GM12878 (cell line): Measurements from ENCODE around the gene PDE7B. TPM values are rescaled to one million over a fixed set of nuclear protein-coding genes. Genes with fewer than 3 reads are reported as not detected.

ENCODE experiments used
- ATAC-seq: fragments of 200-7000 bp; cut with Tn5 transposase; 3 replicates; pipeline ENCODE4 v1.9.1; 2020; ENCODE audit warnings: mild to moderate bottlenecking, moderate library complexity
- BruUV-seq: library from RNA; stranded (reverse); fragments of 400-500 nt; replicated peaks from 2 replicates; lab custom pipeline; 2021; lab: Mats Ljungman, UMichigan
- CTCF ChIA-PET: fragments of 300-600 bp; sonication (Branson Sonifier 250); formaldehyde crosslinking; extraction: SDS; loops from one replicate; lab custom pipeline; 2021; ENCODE audit warnings: inconsistent platforms; lab: Yijun Ruan, JAX
- POLR2A ChIA-PET: fragments of 350-600 bp; formaldehyde crosslinking; extraction: SDS; loops from one replicate; lab custom pipeline; 2021; ENCODE audit warnings: inconsistent platforms; lab: Charles Lee
- RAD21 ChIA-PET: fragments of 300-600 bp; sonication (Branson Sonifier 250); formaldehyde crosslinking; loops from one replicate; lab custom pipeline; 2023; ENCODE audit warnings: antibody characterized with exemption; ENCODE audit not compliant: unreplicated experiment; lab: Charles Lee
- SMC1A ChIA-PET: fragments of 300-600 bp; sonication (Branson Sonifier 250); formaldehyde crosslinking; loops from one replicate; lab custom pipeline; 2023; ENCODE audit not compliant: unreplicated experiment, uncharacterized antibody; lab: Charles Lee
- DNase-seq: peaks from one replicate; pipeline ENCODE4 v3.0.0-alpha.2; 2011; ENCODE audit warnings: low read depth, low spot score
- FAIRE-seq: peaks from 3 replicates; lab custom pipeline; 2011; peaks lifted over from hg19 to GRCh38; lab: Jason Lieb, UNC
- H2AFZ ChIP-seq: 2 replicates; pipeline ENCODE4 v1.6.0; 2011; ENCODE audit warnings: low read depth, low read length, control low read depth; ENCODE audit not compliant: control insufficient read depth
- H3K27ac ChIP-seq: 2 replicates; pipeline ENCODE4 v1.5.1; 2011; ENCODE audit warnings: control low read depth; ENCODE audit not compliant: control insufficient read depth, insufficient read depth
- H3K27me3 ChIP-seq, 2 experiments: replicated peaks in 1 of 2; 2 replicates each; pipeline versions ENCODE4 v1.6.0 to v1.6.1; 2011; ENCODE audit warnings: low read length in 1 of 2; ENCODE audit not compliant: control insufficient read depth in 2 of 2, insufficient read depth in 2 of 2
- H3K36me3 ChIP-seq, 2 experiments: 2 replicates each; pipeline ENCODE4 v1.5.1; 2011; ENCODE audit warnings: low read length in 1 of 2; ENCODE audit not compliant: control insufficient read depth in 2 of 2, insufficient read depth in 2 of 2
- H3K4me1 ChIP-seq: 2 replicates; pipeline ENCODE4 v1.6.1; 2011; ENCODE audit warnings: mild to moderate bottlenecking, low read length, moderate library complexity, mixed read lengths; ENCODE audit not compliant: control insufficient read depth, insufficient read depth
- H3K4me2 ChIP-seq: 2 replicates; pipeline ENCODE4 v1.6.0; 2011; ENCODE audit warnings: control low read depth; ENCODE audit not compliant: control insufficient read depth, insufficient read depth
- H3K4me3 ChIP-seq: fragments of 200-600 bp; sonication (generic); 2 replicates; pipeline ENCODE4 v1.5.1; 2016
- H3K79me2 ChIP-seq: 2 replicates; pipeline ENCODE4 v1.6.0; 2011; ENCODE audit warnings: low read length; ENCODE audit not compliant: control insufficient read depth, insufficient read depth
- H3K9ac ChIP-seq: 2 replicates; pipeline ENCODE4 v1.8.0; 2011; ENCODE audit warnings: low read length, control low read depth, mixed read lengths; ENCODE audit not compliant: control insufficient read depth, insufficient read depth
- H3K9me3 ChIP-seq: replicated peaks from 3 replicates; pipeline ENCODE4 v1.5.1; 2011; ENCODE audit warnings: mild to moderate bottlenecking, low read length; ENCODE audit not compliant: control insufficient read depth, insufficient read depth
- H4K20me1 ChIP-seq: 2 replicates; pipeline ENCODE4 v1.6.0; 2011; ENCODE audit not compliant: control insufficient read depth, insufficient read depth
- BACH1 ChIP-seq: fragments of 450-650 bp; IDR thresholded peaks from 2 replicates; pipeline ENCODE4 v1.6.1; 2017; ENCODE audit warnings: mild to moderate bottlenecking, borderline replicate concordance
- BHLHE40 ChIP-seq, 2 experiments: fragments of 450-650 bp in 1 of 2; IDR thresholded peaks; 2 replicates each; pipeline ENCODE4 v1.6.1; 2011 to 2017; ENCODE audit warnings: low read depth in 2 of 2, borderline replicate concordance in 1 of 2, improper control_type of control experiment in 1 of 2, low read length in 1 of 2, mild to moderate bottlenecking in 1 of 2
- BRCA1 ChIP-seq: IDR thresholded peaks from 2 replicates; pipeline ENCODE4 v1.6.1; 2011; ENCODE audit warnings: low read depth, low read length, improper control_type of control experiment
- CBFB ChIP-seq: IDR thresholded peaks from 2 replicates; pipeline ENCODE4 v1.6.1; 2016; ENCODE audit warnings: antibody characterized with exemption, low read depth
- CTCF ChIP-seq, 3 experiments: IDR thresholded peaks in 2 of 3; conservative IDR thresholded peaks in 1 of 3; 2 replicates each; pipeline ENCODE4 v1.5.1; 2011; ENCODE audit warnings: low read depth in 3 of 3, low read length in 3 of 3, mild to moderate bottlenecking in 3 of 3, control low read depth in 2 of 3, moderate library complexity in 2 of 3, inconsistent platforms in 1 of 3, mixed read lengths in 1 of 3; ENCODE audit not compliant: control insufficient read depth in 2 of 3, insufficient read depth in 1 of 3; ENCODE audit errors: extremely low read depth in 1 of 3
- ELK1 ChIP-seq: IDR thresholded peaks from 2 replicates; pipeline ENCODE4 v1.6.1; 2012; ENCODE audit warnings: low read depth, low read length, improper control_type of control experiment
- HSF1 ChIP-seq: fragments of 150-350 bp; IDR thresholded peaks from 2 replicates; pipeline ENCODE4 v1.6.1; 2014; ENCODE audit warnings: mild to moderate bottlenecking, low read depth, low read length
- IRF4 ChIP-seq: IDR thresholded peaks from 2 replicates; pipeline ENCODE4 v1.6.1; 2011; ENCODE audit warnings: low read depth, low read length
- IRF5 ChIP-seq: fragments of 450-650 bp; IDR thresholded peaks from 2 replicates; pipeline ENCODE4 v1.6.1; 2017; ENCODE audit warnings: borderline replicate concordance
- JUND ChIP-seq: IDR thresholded peaks from 2 replicates; pipeline ENCODE4 v1.6.1; 2012; ENCODE audit warnings: low read depth, mild to moderate bottlenecking, low read length, improper control_type of control experiment, moderate library complexity
- MTA3 ChIP-seq: IDR thresholded peaks from 2 replicates; pipeline ENCODE4 v1.6.1; 2012; ENCODE audit warnings: low read length, inconsistent platforms, borderline replicate concordance
- NR2C2 ChIP-seq: IDR thresholded peaks from 2 replicates; pipeline ENCODE4 v1.6.1; 2011; ENCODE audit warnings: borderline replicate concordance, low read depth; ENCODE audit not compliant: control insufficient read depth, insufficient read length
- NR2F1 ChIP-seq: fragments of 450-650 bp; conservative IDR thresholded peaks from 2 replicates; pipeline ENCODE4 v1.6.1; 2017; ENCODE audit warnings: mild to moderate bottlenecking
- NRF1 ChIP-seq: conservative IDR thresholded peaks from 2 replicates; pipeline ENCODE4 v1.6.1; 2011; ENCODE audit warnings: mild to moderate bottlenecking, low read depth, low read length, improper control_type of control experiment
- RFX5 ChIP-seq: IDR thresholded peaks from 2 replicates; pipeline ENCODE4 v1.6.1; 2011; ENCODE audit warnings: low read depth, low read length, improper control_type of control experiment
- SUPT20H ChIP-seq: IDR thresholded peaks from 2 replicates; pipeline ENCODE4 v1.6.1; 2011; ENCODE audit warnings: low read depth, mild to moderate bottlenecking, low read length, moderate library complexity, borderline replicate concordance; ENCODE audit not compliant: control insufficient read depth
- ZZZ3 ChIP-seq: IDR thresholded peaks from 2 replicates; pipeline ENCODE4 v1.6.1; 2011; ENCODE audit warnings: low read depth; ENCODE audit not compliant: control insufficient read depth, insufficient read length
- WGBS: methylation state at CpG from one replicate; pipeline ENCODE4 v1.1.6; 2016; ENCODE audit warnings: low lambda C conversion rate; ENCODE audit not compliant: insufficient replicate concordance, insufficient coverage; ENCODE audit errors: missing lambda C conversion rate; 5-methylcytosine and 5-hydroxymethylcytosine counted together
- in situ Hi-C: fragments of 300-500 bp; cut with MboI; formaldehyde crosslinking; loops from 9 replicates; pipeline ENCODE4 v1.14.3; 2018; ENCODE audit warnings: mixed read lengths
- intact Hi-C: fragments of 100-400 bp; cut with micrococcal nuclease; formaldehyde crosslinking; loops from one replicate; pipeline ENCODE4 v1.14.2; 2022; ENCODE audit not compliant: unreplicated experiment
- polyA plus RNA-seq, 11 experiments: library from polyadenylated mRNA; depleted of rRNA in 4 of 11; unstranded in 6 of 11; stranded (reverse) in 5 of 11; fragments of >200 nt; fragmentation: Nextera tagmentation in 4 of 11; fragmentation: Illumina TruSeq in 1 of 11; extraction: Ambion mirVana in 4 of 11; extraction: Trizol in 1 of 11; gene quantifications; 1 replicate in 1 of 11; 2 replicates in 10 of 11; pipeline versions ENCODE4 v1.2.1 to v1.2.3, GENCODE V29; 2011 to 2016; ENCODE audit warnings: inconsistent platforms in 2 of 11, missing spikeins in 2 of 11, low read depth in 1 of 11
- total RNA-seq, 4 experiments: library from RNA; depleted of rRNA in 3 of 4; stranded (reverse); fragments of >200 nt in 3 of 4; fragmentation: Illumina TruSeq in 1 of 4; extraction: Trizol in 1 of 4; gene quantifications; 2 replicates each; pipeline versions ENCODE4 v1.2.1 to v1.2.3, GENCODE V29; 2013 to 2021

The PDE7B gene
- total and polyA plus RNA-seq, 10 of the 15 experiments (the other 5 are each of a cell fraction or from before 2014, with no cell fraction given), result not detected

GRCh38 chr6:135990439-135990838 is 138.9 kb downstream of the PDE7B start:
- FAIRE-seq (no peak), ATAC-seq (no peak), DNase-seq (no peak)
- no peaks in the 10 kb centered on the region for H3K27me3 ChIP-seq
- ChIA-PET POLR2A (no interaction called here), RAD21 (no interaction called here), CTCF (no interaction called here), SMC1A (no interaction called here)
- in situ Hi-C loops, result no loop called here
- TF ChIP-seq NRF1 (no peak), HSF1 (no peak), BACH1 (no peak), BRCA1 (no peak), NR2F1 (no peak), ELK1 (no peak), JUND (no peak), IRF4 (no peak), ZZZ3 (no peak), BHLHE40 (IDR thresholded peaks at IDR 0.05; ENCODE audit: borderline replicate concordance in 1 of 2, low read depth in 2 of 2, low read length in 1 of 2) (no peak), CTCF (IDR thresholded peaks at IDR 0.05 in 2 of 3, conservative IDR thresholded peaks at IDR 0.05 in 1 of 3; ENCODE audit: control insufficient read depth in 2 of 3, extremely low read depth in 1 of 3, insufficient read depth in 1 of 3, low read depth in 3 of 3, low read length in 3 of 3) (no peak), MTA3 (no peak), RFX5 (no peak), CBFB (no peak), IRF5 (no peak), NR2C2 (no peak), SUPT20H (no peak)
- H2AFZ ChIP-seq, result no peak overlapping the region
- no peaks in the 10 kb centered on the region for H3K79me2 ChIP-seq
- H3K4me1 ChIP-seq, result no peaks in the 10 kb centered on the region
- H3K9ac ChIP-seq, result no peak overlapping the region
- intact Hi-C loops, result no loop called here
- H3K36me3 ChIP-seq, result no peaks in the 10 kb centered on the region
- H3K27ac ChIP-seq, result no peak overlapping the region
- H3K4me3 ChIP-seq, result no peak overlapping the region
- no peak overlapping the region for H3K4me2 ChIP-seq
- H3K9me3 ChIP-seq, result no peaks in the 10 kb centered on the region
- BruUV-seq, result no TSS peak
- no peaks in the 10 kb centered on the region for H4K20me1 ChIP-seq
- 35% methylated on average over 4 of the region's 4 CpGs for WGBS
